Mucosa of stomach (tissue), 1 donor: ENCODE data around the gene FBXO38.
"Not testable (repeated sequence)": the region's sequence is repeated elsewhere in the genome, so short reads cannot be mapped to it uniquely, and the experiment has no call there.

Experiments used
- H3K27me3 ChIP-seq: one replicate; pipeline ENCODE4 v1.7.0; 2013; ENCODE audit warnings: mild to moderate bottlenecking, low read length; ENCODE audit not compliant: control insufficient read depth, insufficient read depth
- H3K36me3 ChIP-seq: one replicate; pipeline ENCODE4 v1.7.0; 2013; ENCODE audit warnings: low read length; ENCODE audit not compliant: control insufficient read depth, insufficient read depth
- H3K4me1 ChIP-seq: one replicate; pipeline ENCODE4 v1.7.0; 2013; ENCODE audit warnings: mild to moderate bottlenecking, low read length; ENCODE audit not compliant: control insufficient read depth, insufficient read depth
- H3K4me3 ChIP-seq: one replicate; pipeline ENCODE4 v1.7.0; 2013; ENCODE audit warnings: low read length
- H3K9ac ChIP-seq: one replicate; pipeline ENCODE4 v1.7.0; 2013; ENCODE audit warnings: mild to moderate bottlenecking, low read length, moderate library complexity
- H3K9me3 ChIP-seq: one replicate; pipeline ENCODE4 v1.7.0; 2013; ENCODE audit warnings: mild to moderate bottlenecking, low read length, moderate library complexity; ENCODE audit not compliant: control insufficient read depth
- donor health status: Pancreatic carcinoma.

The FBXO38 gene

DNA sequence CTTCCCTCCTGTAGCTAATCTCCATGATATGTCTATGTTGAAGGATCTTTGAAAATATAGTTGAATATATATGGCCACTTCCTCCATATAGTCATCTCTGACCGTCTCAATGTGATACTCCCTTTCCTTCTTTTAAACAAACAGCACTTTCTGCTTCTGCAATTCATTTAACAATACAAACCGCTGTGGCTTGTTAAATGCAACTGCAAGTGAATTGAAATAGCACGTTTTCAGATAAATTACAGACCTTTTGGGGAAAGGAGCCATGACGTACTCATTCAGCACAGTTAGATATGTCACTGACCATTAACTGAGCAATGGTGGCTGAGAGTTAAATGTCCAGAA lies 82.5 kb downstream of the FBXO38 start:
- Histone ChIP-seq H3K27me3 (no peaks in the 10 kb centered on the region), H3K9ac (no peak overlapping the region), H3K4me1 (no peaks in the 10 kb centered on the region), H3K4me3 (no peak overlapping the region), H3K36me3 (no peaks in the 10 kb centered on the region), H3K9me3 (no peaks in the 10 kb centered on the region)

DNA sequence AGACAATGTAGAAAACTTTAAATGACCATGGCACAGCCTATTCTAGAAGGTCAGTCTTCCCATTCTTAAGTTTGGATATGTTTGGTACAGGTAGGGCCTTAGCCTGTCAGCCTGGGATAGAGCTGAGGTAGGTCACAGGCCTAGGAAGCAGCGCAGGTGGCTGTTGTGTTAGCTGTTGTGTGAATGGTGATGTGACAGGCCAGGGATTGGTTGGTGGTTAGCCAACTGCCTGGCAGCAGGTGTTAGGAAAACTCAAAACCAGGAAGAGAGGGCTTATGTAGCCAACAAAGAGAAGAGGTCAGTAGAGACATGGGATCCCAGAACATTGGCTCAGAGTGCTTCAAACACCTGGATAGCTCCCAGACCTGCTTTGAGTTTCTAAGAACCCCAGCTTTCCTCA lies 84.2 kb downstream of the FBXO38 start:
- H3K4me1 ChIP-seq = no peaks in the 10 kb centered on the region
- H3K36me3 ChIP-seq = no peaks in the 10 kb centered on the region
- H3K9me3 ChIP-seq = no peaks in the 10 kb centered on the region
- no peaks in the 10 kb centered on the region for H3K27me3 ChIP-seq
- no peak overlapping the region for H3K4me3 ChIP-seq
- no peak overlapping the region for H3K9ac ChIP-seq

DNA sequence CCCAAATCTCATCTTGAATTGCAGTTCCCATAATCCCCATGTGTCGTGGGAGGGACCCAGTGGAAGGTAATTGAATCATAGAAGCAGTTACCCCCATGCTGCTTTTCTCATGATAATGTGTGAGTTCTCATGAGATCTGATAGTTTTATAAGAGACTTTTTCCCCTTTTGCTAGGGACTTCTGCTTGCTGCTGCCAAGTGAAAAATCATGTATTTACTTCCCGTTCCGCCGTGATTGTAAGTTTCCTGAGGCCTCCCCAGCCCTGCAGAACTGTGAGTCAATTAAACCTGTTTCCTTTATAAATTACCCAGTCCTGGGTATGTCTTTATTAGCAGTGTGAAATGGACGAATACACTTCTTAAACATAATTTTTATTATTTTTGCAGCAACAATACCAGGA lies 85.0 kb downstream of the FBXO38 start:
- not testable (repeated sequence) for H3K9me3 ChIP-seq, H3K9ac ChIP-seq, H3K4me1 ChIP-seq, H3K4me3 ChIP-seq, H3K36me3 ChIP-seq, H3K27me3 ChIP-seq

DNA sequence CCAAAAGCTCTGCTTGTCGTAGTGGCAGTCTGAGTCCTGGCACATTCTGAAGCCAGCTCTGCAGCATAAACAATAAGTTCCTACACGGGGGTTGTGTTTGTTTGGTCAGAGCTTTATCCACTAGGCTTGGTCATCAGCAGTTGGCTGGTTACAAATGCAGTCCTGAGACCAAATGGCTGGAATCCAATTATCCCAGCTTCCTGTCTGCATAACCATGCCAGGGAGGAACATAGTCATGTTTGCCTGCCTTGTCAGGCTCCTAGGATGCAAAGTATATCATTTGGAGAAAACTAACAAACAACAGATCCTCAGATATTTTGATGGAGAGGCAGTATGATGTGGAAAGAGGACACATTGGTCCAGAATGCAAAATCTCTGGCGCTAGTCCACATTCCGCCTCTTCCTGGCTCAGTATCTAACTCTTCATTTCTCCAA lies 85.8 kb downstream of the FBXO38 start:
- H3K4me3 ChIP-seq = no peak overlapping the region
- no peaks in the 10 kb centered on the region for H3K4me1 ChIP-seq
- H3K9ac ChIP-seq = no peak overlapping the region
- H3K36me3 ChIP-seq = no peaks in the 10 kb centered on the region
- H3K27me3 ChIP-seq = no peaks in the 10 kb centered on the region
- H3K9me3 ChIP-seq = no peaks in the 10 kb centered on the region

DNA sequence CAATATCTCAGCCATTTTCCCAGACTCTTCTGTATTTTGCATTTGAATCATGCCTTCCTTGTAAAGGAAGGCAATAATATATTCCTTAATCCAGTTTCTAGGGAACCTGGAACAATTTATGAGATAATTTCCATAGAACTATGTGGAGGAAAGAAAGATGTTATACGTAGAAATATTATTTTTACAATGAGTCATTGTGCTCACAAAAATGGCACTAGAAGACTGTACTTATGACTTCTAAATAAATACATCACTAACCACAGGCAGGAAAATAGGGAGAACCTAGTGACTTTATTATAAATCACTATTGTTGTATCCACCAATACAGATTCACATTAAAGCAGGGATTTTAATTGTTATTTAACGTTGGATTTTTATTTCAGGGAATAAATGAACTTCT lies 87.6 kb downstream of the FBXO38 start:
- no peak overlapping the region for H3K4me3 ChIP-seq
- H3K36me3 ChIP-seq = no peaks in the 10 kb centered on the region
- H3K27me3 ChIP-seq = no peaks in the 10 kb centered on the region
- H3K9ac ChIP-seq = no peak overlapping the region
- H3K9me3 ChIP-seq = no peaks in the 10 kb centered on the region
- no peaks in the 10 kb centered on the region for H3K4me1 ChIP-seq

DNA sequence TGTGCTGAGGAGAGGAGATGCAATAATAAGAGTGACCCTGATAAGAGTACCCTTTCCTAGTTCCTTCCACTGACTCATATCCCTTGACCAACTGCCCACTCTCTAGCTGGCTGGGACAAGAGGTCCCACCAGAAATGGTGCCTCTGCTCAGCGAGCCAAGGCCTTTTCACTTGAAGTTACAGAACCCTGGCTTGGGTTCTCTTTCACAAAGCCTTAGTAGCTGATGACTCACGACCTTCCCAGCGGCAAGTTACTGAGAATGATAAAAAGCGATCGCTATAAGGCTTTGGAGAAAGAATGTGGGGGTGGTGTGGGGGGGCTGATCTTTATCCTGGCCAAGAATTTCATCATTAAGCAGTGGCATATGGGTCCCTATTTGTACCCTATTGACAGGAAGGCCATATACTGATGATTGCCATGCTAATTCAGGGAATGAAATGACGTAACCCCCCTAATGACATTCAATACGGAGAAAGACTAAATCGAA lies 90.3 kb downstream of the FBXO38 start:
- Histone ChIP-seq H3K9me3 (no peaks in the 10 kb centered on the region), H3K36me3 (no peaks in the 10 kb centered on the region), H3K4me3 (no peak overlapping the region)

DNA sequence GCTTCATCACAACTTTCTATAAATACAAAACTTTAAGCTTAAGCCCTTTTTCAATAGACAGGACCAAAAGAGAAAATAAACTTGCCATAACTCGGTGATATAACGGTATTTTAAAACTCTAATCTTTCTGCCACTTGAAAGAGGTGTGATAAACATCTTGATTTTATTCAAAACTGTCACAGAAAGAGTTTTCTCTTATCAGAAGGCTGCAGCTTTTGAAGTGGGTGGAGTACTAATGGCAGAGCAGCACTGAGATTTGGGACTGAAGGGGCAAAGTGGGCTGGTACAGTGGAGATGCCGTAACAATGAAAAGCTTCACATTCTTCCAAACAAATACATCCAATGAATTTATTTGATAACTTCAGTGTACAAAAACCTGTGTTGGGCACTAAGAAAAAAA lies 92.5 kb downstream of the FBXO38 start:
- H3K27me3 ChIP-seq = no peaks in the 10 kb centered on the region
- no peak overlapping the region for H3K9ac ChIP-seq
- H3K4me3 ChIP-seq = no peak overlapping the region
- no peaks in the 10 kb centered on the region for H3K36me3 ChIP-seq
- H3K9me3 ChIP-seq = no peaks in the 10 kb centered on the region
- H3K4me1 ChIP-seq = no peaks in the 10 kb centered on the region

More for the DNA sequence above, 90.3 kb downstream of the FBXO38 start:
- no peaks in the 10 kb centered on the region for H3K27me3 ChIP-seq
- no peaks in the 10 kb centered on the region for H3K4me1 ChIP-seq
- H3K9ac ChIP-seq = no peak overlapping the region

DNA sequence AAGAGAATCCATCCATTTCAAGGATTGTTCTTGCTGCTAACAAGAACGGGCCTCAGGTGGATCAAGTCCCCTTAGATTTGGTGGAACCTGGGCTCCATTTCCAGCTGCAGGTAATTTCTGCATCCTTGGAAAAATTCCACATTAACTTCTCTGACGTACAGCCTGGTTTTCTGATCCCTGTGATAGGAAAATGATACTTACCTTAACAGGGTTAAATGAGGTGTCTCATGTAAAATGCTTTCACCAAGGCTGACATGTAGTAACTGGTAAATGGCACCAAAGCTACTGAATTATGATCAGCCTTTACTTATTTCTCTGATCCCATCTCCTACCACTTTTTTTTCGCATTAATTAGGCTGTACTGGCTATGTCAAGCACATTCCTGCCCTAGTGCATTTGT lies 93.7 kb downstream of the FBXO38 start:
- no peaks in the 10 kb centered on the region for H3K4me1 ChIP-seq
- no peak overlapping the region for H3K9ac ChIP-seq
- H3K36me3 ChIP-seq = no peaks in the 10 kb centered on the region
- H3K4me3 ChIP-seq = no peak overlapping the region
- no peaks in the 10 kb centered on the region for H3K27me3 ChIP-seq
- H3K9me3 ChIP-seq = no peaks in the 10 kb centered on the region

DNA sequence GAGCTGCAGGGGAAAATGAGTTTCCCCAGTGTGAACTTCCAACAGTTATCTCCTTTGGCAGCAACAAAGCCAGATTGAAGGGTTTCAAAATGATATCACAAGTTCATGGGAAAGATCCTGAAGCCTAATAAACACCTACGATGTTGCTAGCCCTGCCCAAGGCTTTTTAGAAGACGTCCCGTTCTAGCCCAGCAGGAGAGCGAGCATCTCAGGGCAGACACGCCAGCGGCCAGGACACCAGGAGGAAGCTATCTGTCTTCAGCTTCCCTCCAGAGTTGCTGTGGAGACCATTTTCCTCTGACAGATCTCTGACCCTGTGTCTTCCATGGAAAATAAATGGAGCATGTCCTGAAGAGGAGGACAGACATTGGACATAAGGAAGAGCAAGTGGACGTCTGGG lies 98.4 kb downstream of the FBXO38 start:
- Histone ChIP-seq H3K9me3 (no peaks in the 10 kb centered on the region), H3K27me3 (peaks cover 7% of the 10 kb centered on the region), H3K36me3 (no peaks in the 10 kb centered on the region), H3K9ac (no peak overlapping the region), H3K4me3 (no peak overlapping the region), H3K4me1 (no peaks in the 10 kb centered on the region)

DNA sequence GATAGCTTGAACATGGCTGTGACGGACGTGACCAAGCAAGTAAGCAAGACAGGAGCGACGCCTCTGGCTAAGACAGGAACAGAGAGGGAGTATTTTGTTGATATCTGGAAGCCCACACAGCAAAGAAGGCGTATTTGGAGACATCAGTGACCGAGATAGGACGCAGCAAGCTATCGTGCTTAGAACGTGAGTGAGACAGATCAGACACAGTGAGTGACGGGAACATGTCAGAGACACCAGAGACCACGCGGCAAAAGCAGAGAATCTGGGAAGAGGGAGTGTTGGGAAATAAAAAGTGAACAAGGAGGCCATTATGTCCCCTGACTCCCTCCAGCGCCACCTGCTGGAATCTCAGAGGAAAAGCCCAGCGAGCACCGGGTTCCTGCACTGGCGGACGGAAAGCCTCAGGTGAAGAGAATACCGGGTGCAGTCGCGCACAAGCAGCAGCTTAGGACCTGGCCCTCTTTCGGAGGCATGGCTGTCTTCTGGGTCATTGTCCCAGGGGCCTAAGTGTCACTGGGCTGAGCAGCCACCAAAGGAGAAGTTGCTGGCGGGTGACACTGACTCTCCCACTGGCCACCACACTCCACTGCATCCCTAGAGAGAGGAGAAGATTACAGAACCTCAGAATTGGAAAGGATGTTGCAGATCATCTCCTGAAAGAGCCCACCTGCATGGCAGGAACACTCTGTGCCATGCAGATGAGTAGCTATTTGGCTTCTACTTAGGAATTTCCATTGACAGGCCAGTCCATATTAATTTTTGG lies 99.1 kb downstream of the FBXO38 start:
- Histone ChIP-seq H3K36me3 (no peaks in the 10 kb centered on the region), H3K9me3 (no peaks in the 10 kb centered on the region), H3K4me1 (no peaks in the 10 kb centered on the region), H3K27me3 (peaks cover 11% of the 10 kb centered on the region), H3K9ac (no peak overlapping the region), H3K4me3 (no peak overlapping the region)

DNA sequence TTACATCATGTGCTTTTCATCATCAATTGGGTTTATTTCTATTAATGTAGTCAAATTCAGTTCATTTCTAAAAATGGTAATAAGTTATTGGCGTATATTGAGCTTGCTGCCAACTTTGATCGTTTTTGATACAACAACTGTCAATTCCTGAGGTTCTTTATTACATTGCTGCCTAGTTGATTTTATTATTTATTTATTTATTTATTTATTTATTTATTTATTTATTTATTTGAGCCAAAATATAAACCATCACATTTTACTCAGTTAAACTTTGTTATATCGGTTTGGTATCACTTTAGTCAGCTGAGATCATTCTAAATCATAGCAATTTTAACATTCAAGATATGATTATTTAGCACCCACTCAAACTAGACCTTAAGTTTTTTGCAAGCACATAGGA lies 100.0 kb downstream of the FBXO38 start:
- H3K4me3 ChIP-seq = no peak overlapping the region
- no peaks in the 10 kb centered on the region for H3K36me3 ChIP-seq
- peaks cover 11% of the 10 kb centered on the region for H3K27me3 ChIP-seq
- H3K4me1 ChIP-seq = no peaks in the 10 kb centered on the region
- no peaks in the 10 kb centered on the region for H3K9me3 ChIP-seq
- no peak overlapping the region for H3K9ac ChIP-seq

DNA sequence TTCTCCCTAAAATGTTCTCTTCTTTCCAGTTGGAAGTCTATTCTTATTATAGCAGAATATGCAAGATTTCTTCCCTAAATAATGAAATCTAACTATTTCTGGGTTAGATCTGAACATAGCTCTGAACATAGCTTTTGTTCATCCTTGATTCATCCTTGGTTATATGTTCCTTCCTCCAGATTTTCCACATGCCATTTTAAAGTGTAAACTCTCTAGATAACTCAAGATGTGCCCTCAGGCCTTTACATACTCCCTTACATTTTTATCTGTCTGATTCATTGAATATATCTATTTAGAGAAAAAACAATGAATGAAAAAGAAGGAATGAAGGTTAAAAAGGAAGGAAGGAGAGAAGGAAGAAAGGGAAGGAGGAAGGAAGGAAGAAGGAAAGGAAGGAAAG lies 100.9 kb downstream of the FBXO38 start:
- H3K9ac ChIP-seq = no peak overlapping the region
- H3K27me3 ChIP-seq = peaks cover 11% of the 10 kb centered on the region
- no peaks in the 10 kb centered on the region for H3K4me1 ChIP-seq
- no peaks in the 10 kb centered on the region for H3K9me3 ChIP-seq
- H3K4me3 ChIP-seq = no peak overlapping the region
- H3K36me3 ChIP-seq = no peaks in the 10 kb centered on the region

DNA sequence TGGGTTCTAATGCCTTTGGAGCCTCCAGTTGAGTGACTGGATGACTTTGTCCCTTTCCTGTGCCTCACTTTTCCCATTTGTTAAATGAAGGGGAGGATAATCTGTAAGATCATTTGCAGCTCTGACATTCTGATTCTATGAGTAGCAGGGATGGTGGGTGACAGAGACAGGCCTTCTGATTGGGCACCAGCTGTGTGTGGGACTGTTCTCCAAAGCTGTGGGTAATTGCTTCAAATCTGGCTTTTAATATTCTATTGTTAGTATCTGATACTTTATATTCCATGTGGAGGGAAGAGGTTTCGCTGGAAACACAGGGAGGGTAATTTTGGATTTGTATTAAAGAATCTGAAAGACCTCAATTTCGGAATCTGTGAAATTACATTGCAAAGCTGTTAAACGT lies 102.7 kb downstream of the FBXO38 start:
- H3K4me3 ChIP-seq = no peak overlapping the region
- no peaks in the 10 kb centered on the region for H3K4me1 ChIP-seq
- no peak overlapping the region for H3K9ac ChIP-seq
- peaks cover 11% of the 10 kb centered on the region for H3K27me3 ChIP-seq
- H3K9me3 ChIP-seq = no peaks in the 10 kb centered on the region
- no peaks in the 10 kb centered on the region for H3K36me3 ChIP-seq
